ENCODE data around the gene HEATR3. TPM values are rescaled to one million over a fixed set of nuclear protein-coding genes. Genes with fewer than 3 reads are reported as not detected.

HEATR3 gene, protein sequence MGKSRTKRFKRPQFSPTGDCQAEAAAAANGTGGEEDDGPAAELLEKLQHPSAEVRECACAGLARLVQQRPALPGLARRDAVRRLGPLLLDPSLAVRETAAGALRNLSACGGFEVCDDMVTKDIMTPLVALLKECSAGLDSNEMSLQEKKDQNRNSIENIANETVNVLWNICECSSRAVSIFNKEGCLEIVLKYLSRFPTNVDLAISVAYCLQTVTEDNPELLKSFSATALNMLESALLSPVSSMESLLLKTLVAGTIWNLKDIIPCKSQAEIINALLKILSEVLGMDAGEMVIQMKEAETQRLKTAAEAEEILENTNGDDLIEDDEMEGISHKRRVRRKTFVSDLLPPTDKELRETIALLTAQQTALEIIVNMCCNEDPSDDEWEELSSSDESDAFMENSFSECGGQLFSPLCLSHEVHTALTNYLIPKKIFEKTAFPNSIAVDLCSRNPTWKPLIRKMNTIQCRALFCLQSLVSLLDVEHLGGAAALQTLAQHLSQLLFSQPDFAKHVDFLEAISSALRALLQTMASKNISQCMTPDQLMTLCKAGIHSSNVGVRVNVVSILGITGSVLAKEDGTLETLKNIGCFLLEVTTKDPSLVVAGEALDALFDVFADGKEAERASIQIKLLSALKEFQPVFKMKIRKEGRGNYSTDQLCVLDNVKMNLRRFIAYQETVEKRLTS
- 41.9 and 45.1 TPM in 2 replicates for total RNA-seq (2014; rRNA removed; shearing (Covaris generic))

- Histone ChIP-seq H3K27ac (peak within 1 kb of the TSS; percentile 66), H3K27me3 (replicated peaks) (no peaks in the 10 kb centered on the region), H3K4me1 (replicated peaks) (peaks cover 18% of the 10 kb centered on the region), H3K9me3 (replicated peaks) (no peaks in the 10 kb centered on the region), H3K4me3 (peak within 1 kb of the TSS; percentile 89), H3K36me3 (peaks cover 39% of the 10 kb centered on the region)
- DNase-seq (ENCODE audit: low read depth in 1 of 2, low spot score in 2 of 2) = peak; percentile 87 to 93
Observed at GRCh38 chr16:50065624-50066481, at the start of gene HEATR3. TSS of gene HEATR3 (plus strand) at chr16:50065970. CDS start at chr16:50066132, 162 bp downstream.

DNA sequence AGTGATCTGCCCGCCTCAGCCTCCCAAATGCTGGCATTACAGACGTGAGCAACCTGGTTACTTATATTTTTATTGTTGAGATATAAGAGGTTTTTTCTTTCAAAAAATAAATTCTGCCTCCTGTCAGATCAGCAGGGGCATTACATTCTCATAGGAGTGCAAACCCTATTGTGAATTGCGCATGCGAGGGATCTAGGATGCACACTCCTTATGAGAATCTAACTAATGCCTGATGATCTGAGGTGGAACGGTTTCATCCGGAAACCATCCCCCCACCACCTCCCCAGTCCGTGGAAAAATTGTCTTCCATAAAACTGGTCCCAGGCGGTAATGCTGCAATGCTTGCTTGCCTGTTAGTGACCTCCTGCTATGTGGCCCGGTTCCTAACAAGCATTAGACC lies 48.2 kb upstream of the HEATR3 start:
- Histone ChIP-seq H3K4me3 (no peak overlapping the region), H3K4me1 (replicated peaks) (peaks cover 5% of the 10 kb centered on the region; the same call in 1 of the 2 replicates), H3K27ac (no peak overlapping the region), H3K27me3 (replicated peaks) (no peaks in the 10 kb centered on the region), H3K36me3 (no peaks in the 10 kb centered on the region), H3K9me3 (replicated peaks) (no peaks in the 10 kb centered on the region)
- no peak for DNase-seq (ENCODE audit: low read depth in 1 of 2, low spot score in 2 of 2)

DNA sequence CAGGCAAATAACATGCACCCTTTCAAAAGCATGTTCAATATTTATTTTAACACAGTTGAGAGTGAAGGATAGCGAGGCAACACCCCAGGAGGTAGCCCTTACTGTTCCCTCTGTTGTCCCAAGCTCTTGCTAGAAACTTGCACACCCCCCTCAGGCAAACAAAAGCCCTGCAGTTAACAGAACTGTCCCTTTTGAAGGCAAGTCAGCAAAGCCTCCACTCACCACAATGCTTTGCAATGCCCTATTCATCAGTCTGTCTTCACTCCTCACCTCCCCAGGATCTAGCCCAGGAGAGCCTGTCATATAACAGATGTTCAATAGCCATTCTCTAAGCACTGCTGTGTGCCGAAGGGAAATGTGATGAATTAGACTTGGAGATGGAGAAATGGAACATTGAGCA lies 44.2 kb upstream of the HEATR3 start:
- Histone ChIP-seq H3K27ac (no peak overlapping the region), H3K4me1 (replicated peaks) (no peaks in the 10 kb centered on the region; the same call in 1 of the 2 replicates), H3K4me3 (no peak overlapping the region), H3K9me3 (replicated peaks) (no peaks in the 10 kb centered on the region), H3K27me3 (replicated peaks) (no peaks in the 10 kb centered on the region), H3K36me3 (no peaks in the 10 kb centered on the region; the same call in 1 of the 2 replicates)
- no peak for DNase-seq (ENCODE audit: low read depth in 1 of 2, low spot score in 2 of 2)

- Histone ChIP-seq H3K9me3 (replicated peaks) (no peaks in the 10 kb centered on the region), H3K4me3 (no peak overlapping the region), H3K27ac (no peak overlapping the region), H3K4me1 (replicated peaks) (no peaks in the 10 kb centered on the region; the same call in 1 of the 2 replicates), H3K27me3 (replicated peaks) (no peaks in the 10 kb centered on the region), H3K36me3 (no peaks in the 10 kb centered on the region; the same call in 1 of the 2 replicates)
- DNase-seq (ENCODE audit: low read depth in 1 of 2, low spot score in 2 of 2) = no peak
Observed at GRCh38 chr16:50023641-50024040, 42.1 kb upstream of the HEATR3 start.

DNA sequence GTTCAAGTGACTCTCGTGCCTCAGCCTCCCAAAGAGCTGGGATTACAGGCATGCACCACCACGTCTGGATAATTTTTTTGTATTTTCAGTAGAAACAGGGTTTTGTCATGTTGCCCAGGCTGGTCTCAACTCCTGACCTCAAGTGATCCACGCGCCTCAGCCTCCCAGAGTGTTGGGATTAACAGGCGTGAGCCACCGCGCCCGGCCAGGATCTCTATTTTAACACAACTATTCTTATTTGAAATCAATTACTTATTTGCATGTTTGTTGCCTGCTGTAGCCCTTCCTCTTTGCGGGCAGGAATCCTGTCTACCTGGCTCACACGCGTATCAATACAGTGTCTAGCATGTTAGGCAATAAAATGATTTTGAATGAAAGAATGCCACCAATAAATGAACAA lies 41.6 kb upstream of the HEATR3 start:
- no peaks in the 10 kb centered on the region for H3K27me3 ChIP-seq (replicated peaks)
- no peak overlapping the region for H3K4me3 ChIP-seq
- H3K27ac ChIP-seq = no peak overlapping the region
- no peaks in the 10 kb centered on the region for H3K9me3 ChIP-seq (replicated peaks)
- no peaks in the 10 kb centered on the region; the same call in 1 of the 2 replicates for H3K4me1 ChIP-seq (replicated peaks)
- DNase-seq (ENCODE audit: low read depth in 1 of 2, low spot score in 2 of 2) = no peak
- H3K36me3 ChIP-seq = no peaks in the 10 kb centered on the region; the same call in 1 of the 2 replicates

DNA sequence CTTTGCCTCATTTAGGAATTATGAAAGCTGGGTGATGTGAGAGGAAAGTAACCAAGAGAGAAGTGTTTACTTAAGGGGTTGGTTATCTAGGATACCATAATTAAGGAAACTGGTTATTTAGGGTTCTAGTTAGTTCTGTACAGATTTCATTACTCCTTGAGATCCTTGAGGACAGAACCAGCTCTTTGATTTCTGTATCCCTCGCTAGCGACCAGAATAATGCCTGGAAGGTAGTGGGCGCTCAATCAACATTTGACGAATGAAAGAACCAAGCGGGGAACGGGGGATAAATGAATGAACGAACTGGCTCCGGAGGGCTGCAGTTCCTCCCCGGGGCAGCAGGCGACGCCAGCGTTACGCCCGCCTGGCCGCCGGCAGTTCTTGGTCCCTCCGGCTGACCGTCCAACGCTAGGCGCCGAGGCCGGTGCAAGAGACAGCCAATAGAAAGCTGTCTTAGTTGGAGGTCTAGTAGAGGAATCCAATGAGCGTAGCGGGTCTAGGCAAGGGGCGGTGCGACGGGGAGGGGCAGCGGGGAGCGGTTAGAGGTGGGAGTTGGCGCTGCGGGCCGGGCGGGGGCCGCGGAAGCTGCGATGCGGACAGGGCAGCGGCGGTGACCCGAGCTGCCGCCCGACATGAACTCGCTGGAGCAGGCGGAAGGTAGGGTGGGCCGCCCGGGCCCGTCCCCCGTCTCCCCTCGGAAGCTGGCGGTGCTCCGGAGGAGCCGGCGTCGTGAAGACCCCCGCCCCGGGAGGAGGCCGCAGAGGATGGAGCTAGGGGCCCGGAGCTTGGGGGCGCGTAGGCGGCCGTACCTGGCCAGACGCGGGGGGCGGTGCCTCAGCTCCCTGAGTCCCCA lies 40.9 kb upstream of the HEATR3 start, which contains the start of gene CNEP1R1:
TSS of gene CNEP1R1 (plus strand) at position 542 of the 853 bp plus-strand sequence. CDS start at position 633, 91 bp downstream.
- H3K9me3 ChIP-seq (replicated peaks) = no peaks in the 10 kb centered on the region
- H3K4me3 ChIP-seq = peak within 1 kb of the TSS; percentile 78
- no peaks in the 10 kb centered on the region for H3K27me3 ChIP-seq (replicated peaks)
- H3K27ac ChIP-seq = 0 out of 2 replicates have a peak within 1 kb of the TSS, but pooled peaks have one; percentile 11
- peak; percentile 95 to 96 for DNase-seq (ENCODE audit: low read depth in 1 of 2, low spot score in 2 of 2)
- H3K36me3 ChIP-seq = peaks cover 6% of the 10 kb centered on the region; the same call in 1 of the 2 replicates
- no peaks in the 10 kb centered on the region; the same call in 1 of the 2 replicates for H3K4me1 ChIP-seq (replicated peaks)

DNA sequence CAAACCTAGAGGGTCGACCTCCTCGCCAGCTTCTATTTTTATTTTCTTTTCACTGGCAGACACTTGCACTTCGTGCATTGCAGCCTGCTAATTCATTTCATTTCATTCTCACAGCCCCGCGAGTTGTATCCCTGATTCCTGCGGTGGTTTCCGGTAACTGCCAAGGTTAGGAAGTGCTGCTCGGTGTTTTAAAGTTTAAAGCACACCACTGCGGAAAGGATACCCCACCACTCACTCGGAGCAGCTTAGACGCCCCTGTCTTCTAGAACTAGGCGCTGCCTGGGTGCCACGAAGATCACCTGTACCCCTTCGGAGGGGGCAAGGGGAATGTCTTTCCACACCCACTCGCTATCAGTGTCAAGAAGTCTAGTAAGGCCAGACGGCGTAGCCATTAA lies 40.2 kb upstream of the HEATR3 start:
- Histone ChIP-seq H3K9me3 (replicated peaks) (no peaks in the 10 kb centered on the region), H3K27me3 (replicated peaks) (no peaks in the 10 kb centered on the region), H3K27ac (0 out of 2 replicates have a peak overlapping the region, but pooled peaks have one; percentile 11), H3K4me1 (replicated peaks) (no peaks in the 10 kb centered on the region; the same call in 1 of the 2 replicates), H3K36me3 (peaks cover 12% of the 10 kb centered on the region), H3K4me3 (peak overlapping the region; percentile 78)
- no peak for DNase-seq (ENCODE audit: low read depth in 1 of 2, low spot score in 2 of 2)

GRCh38 chr16:50027829-50028228 lies 37.9 kb upstream of the HEATR3 start:
- Histone ChIP-seq H3K36me3 (peaks cover 35% of the 10 kb centered on the region), H3K27ac (no peak overlapping the region), H3K9me3 (replicated peaks) (no peaks in the 10 kb centered on the region), H3K27me3 (replicated peaks) (no peaks in the 10 kb centered on the region), H3K4me1 (replicated peaks) (no peaks in the 10 kb centered on the region; the same call in 1 of the 2 replicates), H3K4me3 (no peak overlapping the region)
- DNase-seq (ENCODE audit: low read depth in 1 of 2, low spot score in 2 of 2) = no peak

GRCh38 chr16:50035468-50035992 lies 30.2 kb upstream of the HEATR3 start:
- Histone ChIP-seq H3K4me3 (no peak overlapping the region), H3K27ac (no peak overlapping the region), H3K36me3 (peaks cover 58% of the 10 kb centered on the region), H3K27me3 (replicated peaks) (no peaks in the 10 kb centered on the region), H3K9me3 (replicated peaks) (no peaks in the 10 kb centered on the region), H3K4me1 (replicated peaks) (no peaks in the 10 kb centered on the region)
- no peak for DNase-seq (ENCODE audit: low read depth in 1 of 2, low spot score in 2 of 2)

DNA sequence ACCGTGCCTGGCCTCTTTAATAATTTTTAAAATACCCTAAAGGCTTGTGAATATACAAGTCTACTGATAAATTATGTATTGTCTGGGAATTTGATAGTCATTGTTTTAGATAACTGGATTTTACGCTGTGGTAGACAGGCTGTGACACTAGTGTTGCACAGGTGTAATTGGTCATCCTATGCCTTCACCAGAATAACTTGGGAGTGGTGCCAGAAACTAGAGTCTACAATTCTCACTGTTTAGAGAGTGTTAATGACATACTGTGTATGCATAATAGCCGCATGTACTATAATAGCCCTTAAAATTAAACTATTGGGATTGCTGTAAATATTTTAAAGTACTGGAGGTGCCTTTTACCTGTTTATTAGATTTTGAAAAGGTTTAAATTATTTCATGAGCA lies 29.3 kb upstream of the HEATR3 start:
- peaks cover 49% of the 10 kb centered on the region for H3K36me3 ChIP-seq
- no peaks in the 10 kb centered on the region for H3K9me3 ChIP-seq (replicated peaks)
- H3K27me3 ChIP-seq (replicated peaks) = no peaks in the 10 kb centered on the region; the same call in 1 of the 2 replicates
- H3K4me1 ChIP-seq (replicated peaks) = no peaks in the 10 kb centered on the region
- H3K4me3 ChIP-seq = no peak overlapping the region
- DNase-seq (ENCODE audit: low read depth in 1 of 2, low spot score in 2 of 2) = no peak
- no peak overlapping the region for H3K27ac ChIP-seq

GRCh38 chr16:50037662-50038220 lies 28.0 kb upstream of the HEATR3 start:
- peaks cover 36% of the 10 kb centered on the region for H3K36me3 ChIP-seq
- no peaks in the 10 kb centered on the region for H3K4me1 ChIP-seq (replicated peaks)
- no peak overlapping the region for H3K27ac ChIP-seq
- no peak for DNase-seq (ENCODE audit: low read depth in 1 of 2, low spot score in 2 of 2)
- no peaks in the 10 kb centered on the region for H3K9me3 ChIP-seq (replicated peaks)
- H3K27me3 ChIP-seq (replicated peaks) = no peaks in the 10 kb centered on the region; the same call in 1 of the 2 replicates
- no peak overlapping the region for H3K4me3 ChIP-seq

GRCh38 chr16:50038286-50038685 lies 27.5 kb upstream of the HEATR3 start:
- no peak overlapping the region for H3K4me3 ChIP-seq
- peaks cover 32% of the 10 kb centered on the region for H3K36me3 ChIP-seq
- no peaks in the 10 kb centered on the region; the same call in 1 of the 2 replicates for H3K27me3 ChIP-seq (replicated peaks)
- H3K27ac ChIP-seq = no peak overlapping the region
- no peak for DNase-seq (ENCODE audit: low read depth in 1 of 2, low spot score in 2 of 2)
- H3K9me3 ChIP-seq (replicated peaks) = no peaks in the 10 kb centered on the region
- H3K4me1 ChIP-seq (replicated peaks) = no peaks in the 10 kb centered on the region
